Ureter (tissue), 1 donor: ENCODE data around the gene PREPL. TPM values are rescaled to one million over a fixed set of nuclear protein-coding genes. Genes with fewer than 3 reads are reported as not detected.
"Not testable (repeated sequence)": the region's sequence is repeated elsewhere in the genome, so short reads cannot be mapped to it uniquely, and the experiment has no call there.

Experiments used
- DNase-seq: peaks from one replicate; pipeline ENCODE4 v3.0.0-alpha.2; 2020; ENCODE audit warnings: low spot score
- total RNA-seq: library from RNA; stranded (reverse); gene quantifications from one replicate; pipeline ENCODE4 v1.2.4, GENCODE V29; 2023
- donor health status: DM: yes; HTN: yes; CAD: no.

The PREPL gene
- total RNA-seq, 1 donor from 2014 or later, result 72.2 TPM

GRCh38 chr2:44348400-44348799 is 12.9 kb downstream of the PREPL start:
- DNase-seq, result no peak

- no peak for DNase-seq
These were observed 13.8 kb downstream of the PREPL start for GRCh38 chr2:44347526-44347925.

GRCh38 chr2:44342854-44343253 is 18.4 kb downstream of the PREPL start:
- DNase-seq, result no peak

GRCh38 chr2:44335806-44336538 is 25.3 kb downstream of the PREPL start:
- no peak for DNase-seq

GRCh38 chr2:44333994-44334393 is 27.3 kb downstream of the PREPL start:
- no peak for DNase-seq

- DNase-seq, result no peak
These were observed 30.5 kb downstream of the PREPL start for GRCh38 chr2:44330801-44331200.

GRCh38 chr2:44329343-44329742 is 32.0 kb downstream of the PREPL start:
- DNase-seq, result no peak

- DNase-seq, result no peak
These were observed 32.5 kb downstream of the PREPL start for GRCh38 chr2:44328750-44329149.

GRCh38 chr2:44326548-44327264 is 34.6 kb downstream of the PREPL start:
- DNase-seq, result no peak

GRCh38 chr2:44325897-44326296 is 35.4 kb downstream of the PREPL start:
- no peak for DNase-seq

- DNase-seq, result no peak
These were observed 36.3 kb downstream of the PREPL start for GRCh38 chr2:44324971-44325426.

- DNase-seq, result no peak
These were observed 39.9 kb downstream of the PREPL start for GRCh38 chr2:44321360-44321759.

GRCh38 chr2:44320832-44321231 is 40.5 kb downstream of the PREPL start:
- no peak for DNase-seq

- DNase-seq, result no peak
These were observed 45.3 kb downstream of the PREPL start for GRCh38 chr2:44315945-44316344.

GRCh38 chr2:44314362-44314761 is 46.9 kb downstream of the PREPL start:
- no peak for DNase-seq

- DNase-seq, result no peak
These were observed 51.0 kb downstream of the PREPL start for GRCh38 chr2:44310287-44310686.

GRCh38 chr2:44305882-44306281 is 55.4 kb downstream of the PREPL start:
- DNase-seq, result no peak

- no peak for DNase-seq
These were observed 57.0 kb downstream of the PREPL start for GRCh38 chr2:44304258-44304657.

GRCh38 chr2:44303766-44304165 is 57.5 kb downstream of the PREPL start:
- not testable (repeated sequence) for DNase-seq

- no peak for DNase-seq
These were observed 60.2 kb downstream of the PREPL start for GRCh38 chr2:44301111-44301510.

- no peak for DNase-seq
These were observed 61.7 kb downstream of the PREPL start for GRCh38 chr2:44299635-44300034.

GRCh38 chr2:44297431-44297830 is 63.9 kb downstream of the PREPL start:
- DNase-seq, result no peak

- no peak for DNase-seq
These were observed 64.6 kb downstream of the PREPL start for GRCh38 chr2:44296653-44297052.
